HEK293 (cell line): ENCODE results near the gene MRGPRD.

Experiments used
- CTCF ChIA-PET: fragments of 350-600 bp; formaldehyde crosslinking; extraction: SDS; loops from one replicate; lab custom pipeline; 2021; ENCODE audit warnings: antibody characterized with exemption; lab: Yijun Ruan, JAX
- POLR2A ChIA-PET: fragments of 300-600 bp; formaldehyde crosslinking; extraction: SDS; loops from one replicate; lab custom pipeline; 2020; ENCODE audit warnings: antibody characterized with exemption, inconsistent platforms; lab: Yijun Ruan, JAX
- H3K27ac ChIP-seq: fragments of 200-500 bp; sonication (Bioruptor generic); 2 replicates; pipeline ENCODE4 v1.5.1; 2014; ENCODE audit warnings: low read depth, low read length, control low read depth, inconsistent platforms; ENCODE audit errors: extremely low read depth
- H3K36me3 ChIP-seq, 2 experiments: fragments of 200-500 bp in 1 of 2; sonication (Bioruptor generic) in 1 of 2; 1 replicate in 1 of 2; 2 replicates in 1 of 2; pipeline ENCODE4 v1.5.1; 2014 to 2017; ENCODE audit warnings: inconsistent platforms in 2 of 2, low read length in 2 of 2; ENCODE audit not compliant: control insufficient read depth in 2 of 2, insufficient read depth in 1 of 2
- H3K4me1 ChIP-seq: fragments of 200-500 bp; sonication (Bioruptor generic); 2 replicates; pipeline ENCODE4 v1.5.1; 2014; ENCODE audit warnings: mild to moderate bottlenecking, low read length, inconsistent platforms; ENCODE audit not compliant: control insufficient read depth, insufficient read depth
- H3K4me3 ChIP-seq: 2 replicates; pipeline ENCODE4 v1.5.1; 2011; ENCODE audit warnings: low read depth, mild to moderate bottlenecking, control low read depth, low read length, moderate library complexity
- H3K9me3 ChIP-seq: fragments of 200-500 bp; sonication (Bioruptor generic); 2 replicates; pipeline ENCODE4 v1.5.1; 2014; ENCODE audit warnings: low read depth, low read length, inconsistent platforms; ENCODE audit not compliant: control insufficient read depth, insufficient read depth
- GLI4 ChIP-seq: fragments of 450-650 bp; formaldehyde crosslinking; IDR thresholded peaks from 2 replicates; pipeline ENCODE4 v1.5.1; 2016; ENCODE audit warnings: missing biosample characterization, missing genetic modification characterization
- MEIS1 ChIP-seq: sonication (generic); formaldehyde crosslinking; IDR thresholded peaks from 2 replicates; pipeline ENCODE4 v1.8.1; 2022; ENCODE audit warnings: missing genetic modification reagents, mild to moderate bottlenecking, borderline replicate concordance
- OVOL3 ChIP-seq: fragments of 450-650 bp; formaldehyde crosslinking; IDR thresholded peaks from 2 replicates; pipeline ENCODE4 v1.5.1; 2016; ENCODE audit warnings: missing biosample characterization, missing genetic modification characterization
- TCF7L2 ChIP-seq: IDR thresholded peaks from 2 replicates; pipeline ENCODE4 v1.6.1; 2011; ENCODE audit warnings: low read depth, mild to moderate bottlenecking, inconsistent platforms, low read length, moderate library complexity, borderline replicate concordance
- ZFP41 ChIP-seq: fragments of 450-650 bp; formaldehyde crosslinking; IDR thresholded peaks from 2 replicates; pipeline ENCODE4 v1.5.1; 2016; ENCODE audit warnings: missing biosample characterization, missing genetic modification characterization, borderline replicate concordance
- ZIC2 ChIP-seq: fragments of 450-650 bp; formaldehyde crosslinking; IDR thresholded peaks from 2 replicates; pipeline ENCODE4 v1.5.1; 2016; ENCODE audit warnings: missing biosample characterization, missing genetic modification characterization
- ZNF114 ChIP-seq: fragments of 450-650 bp; formaldehyde crosslinking; IDR thresholded peaks from 2 replicates; pipeline ENCODE4 v1.5.0; 2017; ENCODE audit warnings: missing biosample characterization, missing genetic modification characterization
- ZNF214 ChIP-seq: fragments of 450-650 bp; formaldehyde crosslinking; IDR thresholded peaks from 2 replicates; pipeline ENCODE4 v1.5.1; 2017; ENCODE audit warnings: missing biosample characterization, mild to moderate bottlenecking, missing genetic modification characterization, borderline replicate concordance
- ZNF24 ChIP-seq: fragments of 450-650 bp; formaldehyde crosslinking; IDR thresholded peaks from 2 replicates; pipeline ENCODE4 v1.5.1; 2016; ENCODE audit warnings: missing biosample characterization, missing genetic modification characterization
- ZNF341 ChIP-seq: fragments of 450-650 bp; formaldehyde crosslinking; IDR thresholded peaks from 2 replicates; pipeline ENCODE4; 2016; ENCODE audit warnings: low read depth, missing biosample characterization, missing genetic modification characterization
- ZNF366 ChIP-seq: fragments of 450-650 bp; formaldehyde crosslinking; conservative IDR thresholded peaks from 2 replicates; pipeline ENCODE4 v1.5.1; 2016; ENCODE audit warnings: missing biosample characterization, missing genetic modification characterization
- ZNF394 ChIP-seq: fragments of 450-650 bp; formaldehyde crosslinking; IDR thresholded peaks from 2 replicates; pipeline ENCODE4 v1.5.1; 2016; ENCODE audit warnings: missing biosample characterization, missing genetic modification characterization, mild to moderate bottlenecking, moderate library complexity, borderline replicate concordance
- ZNF623 ChIP-seq: fragments of 450-650 bp; formaldehyde crosslinking; IDR thresholded peaks from 2 replicates; pipeline ENCODE4 v1.5.1; 2016; ENCODE audit warnings: missing biosample characterization, missing genetic modification characterization
- ZNF777 ChIP-seq: fragments of 450-650 bp; formaldehyde crosslinking; IDR thresholded peaks from 2 replicates; pipeline ENCODE4 v1.5.1; 2017; ENCODE audit warnings: missing biosample characterization, missing genetic modification characterization, borderline replicate concordance
- ZNF785 ChIP-seq: fragments of 450-650 bp; formaldehyde crosslinking; IDR thresholded peaks from 2 replicates; pipeline ENCODE4 v1.5.1; 2016; ENCODE audit warnings: missing biosample characterization, missing genetic modification characterization
- TF ChIP-seq, protein P1 (sequence below): fragments of 450-650 bp; formaldehyde crosslinking; IDR thresholded peaks from 2 replicates; pipeline ENCODE4 v1.5.1; 2016; ENCODE audit warnings: missing biosample characterization, missing genetic modification characterization
- TF ChIP-seq, protein P2 (sequence below): fragments of 450-650 bp; formaldehyde crosslinking; IDR thresholded peaks from 2 replicates; pipeline ENCODE4 v1.5.1; 2016; ENCODE audit warnings: missing biosample characterization, missing genetic modification characterization
- TF ChIP-seq, protein P3 (sequence below): fragments of 450-650 bp; formaldehyde crosslinking; optimal IDR thresholded peaks from 2 replicates; pipeline ENCODE3; 2016; ENCODE audit warnings: missing biosample characterization, mild to moderate bottlenecking, missing genetic modification characterization
- TF ChIP-seq, protein P4 (sequence below): fragments of 450-650 bp; formaldehyde crosslinking; IDR thresholded peaks from 2 replicates; pipeline ENCODE4 v1.5.1; 2017; ENCODE audit warnings: missing biosample characterization, mild to moderate bottlenecking, missing genetic modification characterization, moderate library complexity

MRGPRD gene

DNA sequence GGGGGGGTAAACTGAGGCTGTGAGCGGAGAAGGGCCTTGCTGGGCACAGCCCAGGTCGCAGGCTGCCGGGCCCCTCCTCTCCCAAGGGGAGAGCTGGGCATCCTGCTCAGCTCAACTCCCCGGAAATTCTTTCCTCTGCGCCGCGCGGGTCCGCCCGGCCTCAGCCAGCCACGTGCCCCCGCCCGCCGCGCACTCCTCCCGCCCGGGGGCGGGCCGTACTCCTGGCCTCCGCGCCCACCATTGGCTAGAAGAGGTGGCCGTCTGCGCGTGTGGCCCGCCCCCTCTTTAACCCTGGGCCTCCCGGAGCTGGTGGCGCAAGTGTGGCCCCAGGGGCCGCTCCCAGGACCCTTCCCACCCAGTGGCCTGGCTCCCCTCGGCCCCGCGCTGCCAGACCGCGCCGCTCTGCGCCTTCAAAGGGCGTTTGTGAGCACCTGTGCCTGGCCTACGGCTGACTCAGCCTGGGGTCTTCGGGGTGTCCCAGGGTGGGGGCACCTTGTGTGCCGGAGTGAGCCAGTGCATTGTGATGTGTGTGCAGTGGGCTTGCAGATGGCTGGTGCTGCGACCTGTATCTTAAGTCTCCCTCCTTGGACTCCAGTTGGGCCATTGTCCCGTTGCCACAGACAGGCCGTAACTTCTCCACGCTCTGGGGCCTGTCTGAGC is 30.3 kb upstream of the MRGPRD start:
- no peaks in the 10 kb centered on the region for H3K4me1 ChIP-seq
- ChIA-PET POLR2A (interaction anchor here (3.1 kb wide), 1 partner anchor 38 kb away, joined by 9 read pairs; the partner anchor contains the start of gene TPCN2), CTCF (interaction anchor here (0.6 to 0.7 kb wide), 2 partner anchors 9 to 718 kb away, joined by 4 to 6 read pairs; no protein-coding TSS in a partner anchor)
- H3K9me3 ChIP-seq, result no peaks in the 10 kb centered on the region
- TF ChIP-seq, protein P1, sequence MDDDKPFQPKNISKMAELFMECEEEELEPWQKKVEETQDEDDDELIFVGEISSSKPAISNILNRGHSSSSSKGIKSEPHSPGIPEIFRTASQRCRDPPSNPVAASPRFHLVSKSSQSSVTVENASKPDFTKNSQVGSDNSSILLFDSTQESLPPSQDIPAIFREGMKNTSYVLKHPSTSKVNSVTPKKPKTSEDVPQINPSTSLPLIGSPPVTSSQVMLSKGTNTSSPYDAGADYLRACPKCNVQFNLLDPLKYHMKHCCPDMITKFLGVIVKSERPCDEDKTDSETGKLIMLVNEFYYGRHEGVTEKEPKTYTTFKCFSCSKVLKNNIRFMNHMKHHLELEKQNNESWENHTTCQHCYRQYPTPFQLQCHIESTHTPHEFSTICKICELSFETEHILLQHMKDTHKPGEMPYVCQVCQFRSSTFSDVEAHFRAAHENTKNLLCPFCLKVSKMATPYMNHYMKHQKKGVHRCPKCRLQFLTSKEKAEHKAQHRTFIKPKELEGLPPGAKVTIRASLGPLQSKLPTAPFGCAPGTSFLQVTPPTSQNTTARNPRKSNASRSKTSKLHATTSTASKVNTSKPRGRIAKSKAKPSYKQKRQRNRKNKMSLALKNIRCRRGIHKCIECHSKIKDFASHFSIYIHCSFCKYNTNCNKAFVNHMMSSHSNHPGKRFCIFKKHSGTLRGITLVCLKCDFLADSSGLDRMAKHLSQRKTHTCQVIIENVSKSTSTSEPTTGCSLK (tag by site-specific recombination), result no peak
- TF ChIP-seq, protein P2, sequence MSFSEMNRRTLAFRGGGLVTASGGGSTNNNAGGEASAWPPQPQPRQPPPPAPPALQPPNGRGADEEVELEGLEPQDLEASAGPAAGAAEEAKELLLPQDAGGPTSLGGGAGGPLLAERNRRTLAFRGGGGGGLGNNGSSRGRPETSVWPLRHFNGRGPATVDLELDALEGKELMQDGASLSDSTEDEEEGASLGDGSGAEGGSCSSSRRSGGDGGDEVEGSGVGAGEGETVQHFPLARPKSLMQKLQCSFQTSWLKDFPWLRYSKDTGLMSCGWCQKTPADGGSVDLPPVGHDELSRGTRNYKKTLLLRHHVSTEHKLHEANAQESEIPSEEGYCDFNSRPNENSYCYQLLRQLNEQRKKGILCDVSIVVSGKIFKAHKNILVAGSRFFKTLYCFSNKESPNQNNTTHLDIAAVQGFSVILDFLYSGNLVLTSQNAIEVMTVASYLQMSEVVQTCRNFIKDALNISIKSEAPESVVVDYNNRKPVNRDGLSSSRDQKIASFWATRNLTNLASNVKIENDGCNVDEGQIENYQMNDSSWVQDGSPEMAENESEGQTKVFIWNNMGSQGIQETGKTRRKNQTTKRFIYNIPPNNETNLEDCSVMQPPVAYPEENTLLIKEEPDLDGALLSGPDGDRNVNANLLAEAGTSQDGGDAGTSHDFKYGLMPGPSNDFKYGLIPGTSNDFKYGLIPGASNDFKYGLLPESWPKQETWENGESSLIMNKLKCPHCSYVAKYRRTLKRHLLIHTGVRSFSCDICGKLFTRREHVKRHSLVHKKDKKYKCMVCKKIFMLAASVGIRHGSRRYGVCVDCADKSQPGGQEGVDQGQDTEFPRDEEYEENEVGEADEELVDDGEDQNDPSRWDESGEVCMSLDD (tag by site-specific recombination), result no peak
- TF ChIP-seq TCF7L2 (no peak), ZNF777 (tag by site-specific recombination) (no peak), ZNF785 (tag by site-specific recombination) (no peak), ZNF114 (tag by site-specific recombination) (no peak), ZNF341 (tag by site-specific recombination) (no peak), ZNF394 (no peak), OVOL3 (tag by site-specific recombination) (no peak), GLI4 (tag by site-specific recombination) (no peak), ZNF623 (tag by site-specific recombination) (no peak), ZNF366 (tag by site-specific recombination) (no peak), ZNF24 (tag by site-specific recombination) (no peak), ZFP41 (tag by site-specific recombination) (no peak), ZNF214 (tag by site-specific recombination) (no peak), MEIS1 (no peak), ZIC2 (no peak)
- TF ChIP-seq, protein P3, sequence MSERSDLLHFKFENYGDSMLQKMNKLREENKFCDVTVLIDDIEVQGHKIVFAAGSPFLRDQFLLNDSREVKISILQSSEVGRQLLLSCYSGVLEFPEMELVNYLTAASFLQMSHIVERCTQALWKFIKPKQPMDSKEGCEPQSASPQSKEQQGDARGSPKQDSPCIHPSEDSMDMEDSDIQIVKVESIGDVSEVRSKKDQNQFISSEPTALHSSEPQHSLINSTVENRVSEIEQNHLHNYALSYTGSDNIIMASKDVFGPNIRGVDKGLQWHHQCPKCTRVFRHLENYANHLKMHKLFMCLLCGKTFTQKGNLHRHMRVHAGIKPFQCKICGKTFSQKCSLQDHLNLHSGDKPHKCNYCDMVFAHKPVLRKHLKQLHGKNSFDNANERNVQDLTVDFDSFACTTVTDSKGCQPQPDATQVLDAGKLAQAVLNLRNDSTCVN (tag by site-specific recombination), result no peak
- TF ChIP-seq, protein P4, sequence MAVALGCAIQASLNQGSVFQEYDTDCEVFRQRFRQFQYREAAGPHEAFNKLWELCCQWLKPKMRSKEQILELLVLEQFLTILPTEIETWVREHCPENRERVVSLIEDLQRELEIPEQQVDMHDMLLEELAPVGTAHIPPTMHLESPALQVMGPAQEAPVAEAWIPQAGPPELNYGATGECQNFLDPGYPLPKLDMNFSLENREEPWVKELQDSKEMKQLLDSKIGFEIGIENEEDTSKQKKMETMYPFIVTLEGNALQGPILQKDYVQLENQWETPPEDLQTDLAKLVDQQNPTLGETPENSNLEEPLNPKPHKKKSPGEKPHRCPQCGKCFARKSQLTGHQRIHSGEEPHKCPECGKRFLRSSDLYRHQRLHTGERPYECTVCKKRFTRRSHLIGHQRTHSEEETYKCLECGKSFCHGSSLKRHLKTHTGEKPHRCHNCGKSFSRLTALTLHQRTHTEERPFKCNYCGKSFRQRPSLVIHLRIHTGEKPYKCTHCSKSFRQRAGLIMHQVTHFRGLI, result no peak
- TF ChIP-seq, all 188 proteins: peak for 0
- Histone ChIP-seq H3K4me3 (no peak overlapping the region), H3K27ac (no peak overlapping the region), H3K36me3 (no peaks in the 10 kb centered on the region)
